ENCODE results near the gene FAM237B.

GRCh38 chr7:90312745-90313144 is 8.4 kb downstream of the FAM237B start:
- TF ChIP-seq EZH2 (IDR thresholded peaks at IDR 0.05; ENCODE audit: borderline replicate concordance, low read length) (no peak), CTCF (IDR thresholded peaks at IDR 0.05; ENCODE audit: low read length) (peak; percentile 58)

All from OCI-LY1 (cell line).